IPS-NIHi7 (cell line): ENCODE data around the gene MAN1C1.
A peak's percentile ranks its signal among the peaks of the same experiment; 100 is the strongest.

Experiments
- DNase-seq: peaks from one replicate; pipeline ENCODE4 v3.0.0; 2012; ENCODE audit warnings: mixed read lengths; ENCODE audit errors: extremely low spot score

The MAN1C1 gene

DNA sequence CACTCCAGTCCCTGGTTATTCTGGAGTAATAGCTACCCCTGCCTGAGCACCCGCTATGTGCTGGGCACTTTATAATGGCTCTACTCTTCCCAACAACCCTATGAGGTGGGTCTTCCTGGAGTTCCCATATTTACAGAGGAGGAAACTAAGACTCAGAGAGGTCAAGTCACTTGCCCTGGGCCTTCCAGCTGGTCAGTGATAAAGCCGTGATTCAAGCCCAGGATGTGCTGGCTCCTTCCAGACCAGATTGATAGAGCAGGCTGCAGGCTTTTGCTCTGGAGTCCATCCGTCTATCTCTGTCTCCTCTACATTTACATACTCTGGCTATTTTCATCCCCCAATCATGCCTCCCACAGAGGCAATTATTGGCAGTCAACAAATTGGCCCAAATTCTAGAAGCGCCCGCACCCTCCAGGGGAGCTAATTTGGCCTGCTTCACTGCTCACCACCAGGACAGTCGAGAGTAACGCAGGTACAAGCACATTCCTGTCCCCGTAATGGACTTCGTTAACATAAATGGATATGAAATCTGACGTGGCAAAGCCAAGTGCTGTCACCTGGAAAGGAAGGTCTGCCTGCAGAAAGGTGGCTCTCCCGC lies 143.6 kb downstream of the MAN1C1 start:
- no peak for DNase-seq

DNA sequence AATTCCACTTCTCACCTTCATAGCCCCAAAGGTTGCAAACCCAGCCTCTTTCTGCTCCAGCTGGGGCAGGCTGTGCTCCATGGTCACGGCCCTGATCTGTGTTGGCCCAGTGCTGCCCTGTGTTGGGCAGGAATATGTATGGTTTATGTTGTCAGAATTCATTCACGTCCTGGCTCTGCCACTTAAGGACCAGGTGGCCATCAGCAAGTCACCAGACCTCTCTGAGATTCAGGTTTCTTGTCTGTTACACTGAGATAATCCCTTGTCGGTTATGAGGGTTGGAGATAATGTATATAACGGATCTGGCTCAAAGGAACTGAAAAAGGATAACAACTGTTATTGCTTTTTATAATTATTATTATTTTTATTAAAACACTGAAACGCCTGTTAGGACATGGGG lies 144.3 kb downstream of the MAN1C1 start:
- DNase-seq: no peak

DNA sequence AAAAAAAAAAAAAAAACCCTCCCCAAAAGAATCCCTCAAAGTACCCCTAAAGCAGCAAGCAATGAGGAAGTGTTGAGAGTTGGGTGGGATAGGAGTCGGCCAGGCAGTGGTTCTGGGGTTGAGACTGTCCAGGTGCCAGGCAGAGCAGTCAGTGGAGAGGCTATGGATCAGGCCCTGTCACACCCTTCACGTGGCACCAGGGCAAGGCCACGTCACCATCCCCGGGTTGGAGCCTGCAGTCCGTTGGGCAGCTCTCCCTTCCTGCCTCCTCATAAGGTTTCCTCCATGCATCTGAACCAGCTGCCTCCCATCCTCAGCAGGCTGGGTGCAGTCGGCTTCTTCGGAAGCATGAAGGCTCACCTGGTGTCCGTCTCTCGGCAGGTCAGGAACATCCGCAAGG lies 146.9 kb downstream of the MAN1C1 start:
- no peak for DNase-seq

DNA sequence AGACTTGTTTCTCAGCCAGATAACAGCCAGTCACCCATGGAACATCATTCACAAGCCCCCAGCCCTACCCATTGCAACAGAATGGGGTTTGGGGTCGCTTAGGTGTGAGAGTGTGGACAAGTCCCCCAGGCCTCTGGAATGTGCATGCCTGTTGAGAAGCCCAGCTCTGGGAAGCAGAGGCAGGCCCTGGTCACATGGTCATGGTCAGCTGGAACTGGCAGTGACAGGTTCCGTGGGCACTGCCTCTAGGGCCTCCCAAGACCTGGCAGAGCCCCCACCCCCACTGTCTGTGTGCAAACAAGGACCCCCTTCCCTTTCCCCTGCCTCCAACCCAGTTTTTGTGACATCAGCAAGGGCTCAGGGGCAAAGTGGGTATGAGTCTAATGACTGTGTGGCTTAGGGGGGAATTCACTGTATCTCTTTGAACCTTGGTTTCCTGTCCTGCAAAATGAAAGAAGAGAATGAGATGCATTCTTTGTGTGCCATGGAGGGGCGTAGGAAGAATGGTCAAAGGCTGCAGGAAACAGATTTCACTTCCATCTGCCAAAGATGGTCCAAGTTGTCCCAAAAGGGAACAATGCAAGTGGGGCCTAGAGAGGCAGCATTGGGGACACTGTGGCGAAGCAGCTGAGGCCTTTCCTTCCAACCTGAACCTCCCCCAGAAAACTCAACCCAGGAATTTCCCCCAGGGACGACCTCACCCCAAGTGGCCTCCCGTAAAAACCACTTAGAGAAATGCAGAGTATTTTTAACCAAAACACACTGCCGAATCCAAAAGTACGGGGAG lies 148.7 kb downstream of the MAN1C1 start:
- no peak for DNase-seq

DNA sequence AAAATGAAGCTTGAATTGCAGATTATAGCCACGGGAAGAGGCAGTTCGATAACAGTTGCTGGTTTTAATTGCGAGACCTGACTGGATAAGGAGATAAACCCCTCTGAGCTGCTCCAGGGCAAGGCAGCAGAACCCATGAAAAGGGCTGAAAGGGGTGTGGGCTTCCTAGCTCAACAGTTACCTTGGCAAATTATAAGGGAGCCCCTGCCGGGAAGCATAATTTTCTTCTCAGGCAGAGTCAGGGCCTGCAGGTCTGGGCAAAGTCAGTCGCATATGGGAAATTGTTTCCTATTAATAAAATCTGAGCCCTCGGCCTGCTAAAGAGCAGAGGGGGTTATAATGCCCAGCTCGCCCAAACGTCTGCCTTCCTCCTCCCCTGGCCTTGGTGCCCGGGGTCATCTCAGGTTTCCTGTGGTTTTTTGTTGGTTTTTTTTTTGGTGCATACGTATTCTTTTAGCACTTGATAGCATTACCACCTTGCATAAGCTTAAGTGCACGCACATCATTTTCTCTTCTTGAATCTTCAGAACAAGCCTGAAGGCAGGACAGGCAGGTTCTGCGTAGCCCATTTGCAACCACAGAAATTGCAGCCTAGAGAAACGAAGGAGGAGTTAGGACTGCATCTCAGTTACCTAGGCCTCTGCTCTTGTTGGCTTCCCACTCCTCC lies 149.5 kb downstream of the MAN1C1 start:
- no peak for DNase-seq

DNA sequence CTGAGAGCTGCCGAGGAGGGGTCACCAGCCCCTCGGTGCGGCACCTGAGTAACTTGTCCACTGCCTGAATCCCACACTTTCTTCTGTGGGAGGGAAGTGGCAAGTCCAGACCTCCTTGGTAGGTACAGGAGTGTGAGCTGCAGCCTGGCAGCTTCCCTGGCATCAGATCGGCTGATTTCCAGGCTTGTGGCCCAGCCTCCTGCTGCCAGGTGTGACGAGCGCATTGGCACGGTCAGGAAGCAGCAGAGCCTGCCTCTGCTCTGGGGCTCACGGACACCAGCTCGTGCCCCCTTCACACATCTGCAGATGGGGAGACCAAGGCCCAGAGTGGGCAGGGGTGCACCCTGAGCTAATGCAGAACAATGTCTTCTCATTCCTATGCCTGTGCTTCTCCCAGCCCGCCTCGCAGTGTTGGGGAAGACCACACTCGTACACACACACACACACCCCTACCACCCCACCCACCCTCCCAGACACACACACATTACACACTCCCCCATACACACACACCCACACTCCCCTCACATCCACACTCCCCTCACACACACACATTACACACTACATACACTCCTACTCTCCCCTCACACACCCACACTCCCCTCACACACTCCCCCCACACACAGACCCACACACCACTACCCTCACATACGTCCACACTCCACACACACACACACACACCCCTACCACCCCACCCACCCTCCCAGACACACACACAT lies 150.3 kb downstream of the MAN1C1 start:
- no peak for DNase-seq

DNA sequence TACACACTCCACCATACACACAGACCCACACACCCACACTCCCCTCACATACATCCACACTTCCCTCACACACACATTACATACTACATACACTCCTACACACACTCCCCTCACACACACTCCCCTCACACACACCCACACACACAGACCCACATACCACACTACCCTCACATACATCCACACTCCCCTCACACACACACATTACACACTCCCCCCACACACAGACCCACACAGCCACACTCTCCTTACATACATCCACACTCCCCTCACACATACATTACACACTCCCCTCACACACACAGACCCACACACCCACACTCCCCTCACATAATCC lies 150.8 kb downstream of the MAN1C1 start:
- no peak for DNase-seq

DNA sequence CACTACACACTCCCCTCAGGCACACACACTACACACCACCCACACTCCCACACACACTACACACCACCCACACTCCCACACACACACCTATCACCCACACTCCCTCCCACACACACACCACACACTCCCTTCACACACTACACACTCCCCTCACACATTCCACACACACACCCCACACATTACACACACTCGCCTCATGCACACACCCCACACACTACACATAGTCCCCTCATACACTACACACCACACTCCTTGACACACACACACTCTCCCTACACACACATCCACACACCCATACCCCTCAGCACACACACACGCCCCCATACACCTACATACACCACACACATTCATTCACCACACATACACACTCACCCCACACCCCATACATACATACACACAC lies 152.4 kb downstream of the MAN1C1 start:
- no peak for DNase-seq

DNA sequence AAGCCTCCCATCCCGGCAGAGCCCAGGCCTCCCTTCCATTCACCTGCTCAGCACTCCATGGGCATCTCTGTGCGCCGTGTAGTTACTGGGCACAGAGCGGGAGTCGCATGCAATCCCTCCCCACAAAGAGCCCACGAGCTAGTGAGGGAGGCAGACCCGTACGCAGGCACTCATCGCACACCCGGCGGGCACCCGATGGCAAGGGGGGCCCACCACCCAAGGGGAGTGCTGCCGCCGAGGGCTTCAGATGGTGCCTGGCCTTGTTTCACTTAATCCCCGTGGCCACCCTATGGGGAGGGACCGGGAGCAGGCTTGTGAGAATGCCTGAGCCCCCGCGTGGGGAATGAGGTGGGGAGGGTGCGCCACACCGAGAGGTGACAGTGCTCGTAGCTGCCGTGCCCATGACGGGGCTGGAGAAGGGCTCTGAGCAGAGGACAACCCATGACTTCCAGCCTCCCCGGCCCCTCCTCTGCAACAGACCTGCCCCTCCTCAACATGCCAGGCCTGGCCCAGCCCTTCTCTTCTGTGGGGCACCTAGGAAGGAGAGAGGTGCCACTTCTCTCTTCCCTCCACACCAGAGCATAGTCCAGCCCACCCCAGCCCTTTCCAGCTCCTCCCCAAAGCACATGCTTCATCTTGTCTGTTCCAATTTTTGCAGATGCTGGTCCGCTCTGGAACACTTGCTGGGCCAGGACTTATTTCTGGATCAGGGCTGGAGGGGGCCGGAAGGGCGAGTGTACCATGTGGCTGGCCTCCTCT lies 153.2 kb downstream of the MAN1C1 start:
- no peak for DNase-seq

DNA sequence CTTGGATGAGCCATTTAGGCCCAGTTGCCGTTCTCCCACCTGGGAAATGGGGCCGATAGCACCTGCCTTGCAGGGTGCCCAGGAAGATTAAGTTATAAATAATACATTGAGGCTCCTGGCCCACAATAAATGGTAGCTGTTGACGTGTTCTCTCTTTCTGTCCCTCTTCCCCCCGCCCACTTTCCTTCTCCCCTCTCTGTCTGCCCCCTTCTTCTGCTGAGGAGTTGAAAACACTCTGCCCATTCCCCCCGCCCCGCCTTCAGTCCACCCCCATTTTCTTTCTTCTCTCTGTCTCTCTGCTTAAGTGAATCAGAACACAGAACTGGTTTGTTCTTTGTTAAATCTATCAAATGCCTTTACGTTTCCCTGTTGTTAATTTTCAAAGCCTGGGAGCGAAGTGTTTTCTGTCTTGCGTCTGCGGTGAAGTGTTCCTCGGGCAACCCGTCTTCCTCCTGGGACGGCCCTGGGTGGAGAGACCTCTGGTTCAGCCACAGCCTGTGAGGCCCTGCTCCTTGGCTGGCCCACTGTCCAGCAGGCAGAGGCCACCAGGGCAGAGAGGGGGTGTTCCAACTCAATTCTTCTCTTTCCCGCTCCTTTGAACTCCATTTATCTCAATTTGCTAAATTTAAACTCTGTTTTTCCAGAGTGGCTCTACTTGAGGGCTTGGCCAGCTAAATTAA lies 154.1 kb downstream of the MAN1C1 start:
- DNase-seq: no peak

DNA sequence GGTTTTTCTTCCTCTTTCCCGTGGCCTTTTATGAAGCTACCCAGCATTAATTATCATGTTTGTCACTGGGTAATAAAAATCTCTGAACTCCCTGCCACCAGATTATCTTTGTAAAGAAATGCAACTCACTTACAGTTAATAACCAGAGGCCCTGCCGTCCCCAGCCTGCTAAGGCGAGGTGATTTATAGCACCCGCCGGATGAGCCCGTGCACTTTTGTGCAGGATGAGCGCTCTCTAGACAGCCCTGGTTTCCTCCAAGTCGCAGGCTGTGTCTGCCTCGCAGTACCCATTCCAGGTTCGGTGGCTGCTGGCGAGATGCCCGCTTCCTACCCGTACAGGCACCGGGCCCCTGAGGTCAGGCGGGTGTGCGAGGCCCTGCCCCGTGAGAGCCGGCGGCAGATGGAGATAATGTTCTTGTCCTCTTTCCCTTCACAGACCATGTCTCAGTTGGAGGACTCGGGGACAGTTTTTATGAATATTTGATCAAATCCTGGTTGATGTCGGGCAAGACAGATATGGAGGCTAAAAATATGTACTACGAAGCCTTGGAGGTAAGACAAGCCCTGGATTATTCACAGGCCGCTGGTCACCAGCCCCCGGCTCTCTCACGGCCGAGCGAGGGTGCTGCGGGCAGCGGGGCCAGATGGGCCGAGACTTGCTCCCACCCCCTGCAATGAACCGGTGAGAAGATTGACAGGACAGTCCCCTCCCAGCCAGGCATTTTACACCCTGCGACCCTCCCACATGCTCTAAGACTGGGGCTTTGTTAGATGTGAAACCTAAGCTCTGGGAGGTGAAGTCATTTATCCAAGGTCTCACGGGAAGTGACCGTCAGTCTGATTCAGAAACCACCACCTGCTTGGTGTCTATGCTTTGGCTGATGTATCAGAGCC lies 154.9 kb downstream of the MAN1C1 start:
- peak; percentile 77 for DNase-seq

DNA sequence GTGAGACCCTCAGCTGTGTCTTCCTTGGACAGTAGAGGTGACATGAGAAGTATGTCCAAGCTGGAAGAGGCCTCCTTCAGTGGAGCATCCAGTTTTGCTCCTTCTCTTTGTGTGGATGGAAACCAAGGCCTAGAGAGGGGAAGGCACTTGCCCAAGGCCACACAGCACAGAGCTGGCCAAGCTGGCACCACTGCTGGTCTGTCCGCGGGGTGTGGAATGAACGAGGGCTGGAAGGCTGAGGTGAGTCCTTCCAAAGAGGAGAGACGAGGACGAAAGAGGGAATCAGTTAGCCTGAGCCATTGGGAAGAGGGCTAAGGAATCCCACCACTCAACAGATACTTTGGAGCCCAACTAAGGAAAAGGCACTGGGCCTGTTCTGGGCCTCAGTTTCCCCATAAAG lies 155.6 kb downstream of the MAN1C1 start:
- no peak for DNase-seq

DNA sequence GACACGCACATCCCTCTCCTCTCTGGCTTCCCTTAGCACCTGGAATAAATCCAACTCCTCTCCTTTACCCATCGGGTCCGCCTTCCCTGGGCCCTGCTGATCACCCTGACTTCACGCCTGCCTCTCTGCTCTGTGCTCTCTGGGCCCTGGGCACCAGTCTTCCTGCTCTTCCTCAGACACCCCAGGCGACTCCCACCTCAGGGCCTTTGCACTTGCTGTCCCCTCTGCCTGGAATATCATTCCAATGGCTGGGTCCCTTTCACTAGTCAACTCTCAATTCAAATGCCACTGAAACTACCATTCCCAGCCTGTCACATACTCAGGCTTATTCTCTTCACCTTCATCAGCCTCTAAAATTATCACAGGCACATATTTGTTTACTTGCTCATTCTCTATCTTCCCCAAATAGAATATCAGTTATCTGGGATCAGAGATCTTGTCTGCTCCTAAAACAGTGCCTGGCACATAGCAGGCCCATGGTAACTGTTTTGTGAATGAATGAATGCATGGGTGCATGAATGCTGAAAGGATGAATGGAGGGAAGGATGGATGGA lies 156.2 kb downstream of the MAN1C1 start:
- no peak for DNase-seq

DNA sequence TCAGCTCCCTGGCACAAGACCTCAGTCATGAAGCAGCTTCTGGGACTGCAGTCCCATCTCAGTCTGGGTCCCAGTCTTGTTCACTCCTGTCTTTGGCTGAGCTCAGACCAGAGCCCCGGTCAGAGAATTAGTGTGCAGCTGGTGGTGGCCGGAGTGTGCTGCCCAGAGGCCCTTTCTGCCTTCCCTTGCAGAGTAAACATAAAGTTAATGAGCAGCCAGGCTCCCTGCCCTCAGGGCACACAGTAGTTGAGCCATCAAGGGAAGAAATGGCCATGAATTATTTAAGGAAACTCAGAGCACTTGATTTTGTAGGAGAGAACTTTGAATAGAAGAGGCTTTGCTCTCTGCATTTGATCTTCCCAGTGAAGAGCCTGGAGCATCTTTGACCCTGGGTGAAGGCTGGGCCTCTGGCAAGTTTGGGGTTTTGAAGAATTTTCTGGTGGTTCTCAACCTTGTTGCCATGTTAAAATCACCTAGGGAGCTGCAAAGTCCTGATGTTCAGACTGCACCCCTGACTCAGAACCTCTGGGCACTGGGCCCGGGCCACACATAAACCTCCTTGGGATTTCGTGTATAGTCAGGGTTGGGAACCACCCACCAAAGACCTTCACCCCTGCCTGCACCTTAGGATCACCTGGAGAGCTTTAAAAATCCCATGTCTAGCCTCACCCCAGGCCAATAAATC lies 157.0 kb downstream of the MAN1C1 start:
- DNase-seq: no peak

DNA sequence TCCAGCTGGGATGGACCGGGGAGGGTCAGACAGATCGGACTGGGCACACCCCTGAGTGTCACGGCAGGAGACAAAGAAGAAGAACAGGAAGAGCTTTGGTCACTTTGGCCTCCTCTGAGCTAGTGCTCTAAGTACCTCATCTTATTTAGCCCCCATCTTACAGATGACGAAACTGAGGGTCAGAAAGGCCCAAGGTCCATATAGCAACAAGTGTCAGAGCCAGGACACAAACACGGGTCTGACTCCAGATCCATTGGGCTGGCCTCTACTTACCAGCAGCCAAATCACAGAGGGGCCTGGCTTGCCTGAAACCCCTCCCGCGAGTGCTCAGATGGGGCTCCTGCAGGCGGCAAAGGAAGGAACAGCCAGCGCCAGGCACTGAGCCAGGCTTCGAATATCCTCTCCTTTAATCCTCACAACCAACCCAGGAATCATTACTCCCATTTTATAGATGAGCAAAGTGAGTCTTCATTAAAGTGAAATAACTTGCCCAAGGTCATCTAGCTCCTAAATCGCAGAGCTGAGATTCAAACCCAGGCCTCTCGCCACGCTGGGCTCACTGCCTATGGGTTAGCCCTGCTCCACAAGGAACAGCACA lies 157.7 kb downstream of the MAN1C1 start:
- no peak for DNase-seq

DNA sequence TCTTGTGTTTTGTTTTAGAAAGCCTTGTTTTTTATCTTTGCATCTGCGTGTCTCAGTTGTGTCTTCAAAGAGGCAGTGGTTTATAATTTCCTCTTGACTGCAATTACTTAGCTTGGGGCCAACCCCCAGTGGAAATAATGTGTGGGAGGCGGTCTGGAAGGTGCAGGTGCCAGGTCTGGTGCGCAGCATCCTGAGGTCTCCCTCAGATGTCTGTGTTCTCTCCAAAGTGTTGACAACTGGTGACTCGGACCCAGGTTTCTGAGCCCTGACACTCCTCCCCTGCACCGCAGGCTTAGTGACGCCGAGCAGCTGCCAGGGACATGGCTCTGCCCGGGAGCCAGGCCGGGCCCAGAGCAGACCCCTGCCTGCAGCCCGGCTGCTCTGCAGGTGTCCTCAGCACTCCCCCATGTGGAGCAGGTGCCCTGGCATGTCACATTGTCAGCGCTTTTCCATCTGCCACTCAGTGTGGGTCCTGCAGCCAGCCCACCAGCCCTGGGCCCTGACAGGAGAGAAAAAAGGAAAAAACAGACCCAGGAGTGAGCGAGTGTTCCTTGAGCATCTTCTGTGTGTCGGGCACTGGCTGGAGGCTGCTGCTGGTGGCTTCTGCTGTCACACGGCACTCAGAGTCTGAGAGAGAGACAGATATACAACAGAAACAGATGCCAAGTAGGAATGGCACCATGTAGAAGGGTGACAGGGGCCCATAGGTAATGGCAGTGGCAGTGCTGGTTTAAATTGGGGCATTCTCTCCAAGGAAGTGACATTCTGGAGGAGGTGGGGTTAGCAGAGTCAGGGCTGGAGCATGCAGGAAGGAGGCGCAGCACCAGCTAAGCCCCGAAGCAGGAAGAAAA lies 158.6 kb downstream of the MAN1C1 start:
- DNase-seq: no peak

DNA sequence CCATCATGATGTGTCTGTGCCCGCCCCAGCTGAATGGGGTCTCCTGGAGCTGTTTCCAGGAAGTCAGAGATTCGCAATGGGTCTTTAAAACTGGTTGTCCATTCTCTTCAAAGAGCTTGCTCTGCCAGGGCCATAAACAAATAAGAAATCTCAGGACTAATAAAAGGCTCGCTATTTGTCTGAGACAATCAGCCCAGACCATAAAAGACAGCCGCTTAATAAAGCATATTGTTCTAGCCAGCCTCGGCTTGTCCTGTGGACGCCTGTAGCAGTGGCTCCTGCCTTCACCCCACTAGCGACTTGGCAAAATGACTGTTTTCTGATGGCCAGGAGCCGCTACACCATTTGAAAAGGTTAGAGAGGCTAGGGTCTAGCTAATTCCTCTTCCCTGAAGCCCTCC lies 162.8 kb downstream of the MAN1C1 start:
- DNase-seq: no peak

DNA sequence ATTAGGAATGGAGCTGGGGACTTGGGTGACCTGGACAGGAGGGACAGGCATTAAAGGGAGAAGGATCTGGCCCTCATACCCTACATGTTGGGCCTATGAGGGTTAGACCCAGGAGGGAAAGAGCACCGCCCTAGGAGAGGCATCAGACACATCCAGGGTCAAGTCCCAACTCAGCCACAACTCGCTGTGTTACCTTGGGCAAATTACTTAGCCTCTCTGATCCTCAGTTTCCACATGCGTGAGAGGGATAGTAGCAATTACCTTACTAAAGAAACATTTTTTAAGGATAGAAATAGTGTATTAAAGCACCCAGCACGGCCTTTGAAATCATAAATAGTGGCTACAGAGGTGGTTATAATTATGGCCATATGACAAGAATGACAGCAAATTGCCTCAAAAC lies 163.3 kb downstream of the MAN1C1 start:
- no peak for DNase-seq
